ENCODE measurements around the gene SYN1. TPM values are rescaled to one million over a fixed set of nuclear protein-coding genes. Genes with fewer than 3 reads are reported as not detected.
A peak's percentile ranks its signal among the peaks of the same experiment; 100 is the strongest.

The SYN1 gene
- total RNA-seq, 1 experiment from 2014 or later = 11.7 TPM

DNA sequence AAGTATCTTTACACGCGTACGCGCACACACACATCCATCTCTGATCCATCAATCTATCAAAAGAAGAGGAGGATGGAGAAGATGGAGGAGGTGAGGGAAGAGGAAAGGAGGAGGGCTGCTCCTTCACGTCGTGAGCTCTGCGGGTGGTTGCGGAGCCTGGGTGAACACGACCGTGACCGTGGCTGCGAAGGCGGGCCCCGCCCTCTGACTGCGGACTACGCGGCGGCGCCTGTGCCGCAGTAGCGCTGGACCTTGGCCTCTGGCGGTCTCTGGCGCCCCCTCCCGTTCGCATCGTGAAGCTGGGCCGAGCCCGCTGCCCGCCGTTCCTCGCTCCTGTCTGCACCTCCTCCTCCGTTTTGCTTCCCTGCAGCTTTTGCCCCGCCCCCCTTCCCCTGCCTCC lies 96.4 kb downstream of the SYN1 start:
- Histone ChIP-seq H3T11ph (ENCODE audit: low read length) (no peak overlapping the region), H3K79me1 (ENCODE audit: insufficient read depth, low read depth, low read length, poor library complexity, severe bottlenecking) (no peaks in the 10 kb centered on the region), H4K8ac (replicated peaks; ENCODE audit: insufficient read length, low read depth, low read length) (no peak overlapping the region), H3K9me3 (ENCODE audit: control insufficient read depth, low read depth, low read length) (peaks cover 23% of the 10 kb centered on the region), H3K56ac (ENCODE audit: insufficient read length, low read depth, low read length) (no peak overlapping the region), H3K4ac (ENCODE audit: low read depth, low read length) (no peak overlapping the region), H2BK5ac (ENCODE audit: insufficient read length, low read length) (no peak overlapping the region), H2AK5ac (ENCODE audit: insufficient read length, low read length) (no peak overlapping the region), H3K79me2 (ENCODE audit: insufficient read depth, low read length) (no peaks in the 10 kb centered on the region), H4K20me1 (ENCODE audit: control insufficient read depth, insufficient read depth, insufficient read length) (no peaks in the 10 kb centered on the region), H3K27me3 (ENCODE audit: insufficient read depth, low read length) (no peaks in the 10 kb centered on the region; the same call in 1 of the 2 replicates), H3K27ac (ENCODE audit: insufficient read length, low read depth, low read length) (no peak overlapping the region), H2BK120ac (ENCODE audit: low read depth, low read length, poor library complexity, severe bottlenecking) (no peak overlapping the region), H4K5ac (ENCODE audit: insufficient read length, low read depth, low read length) (no peak overlapping the region), H3K14ac (ENCODE audit: insufficient read depth, low read length) (no peak overlapping the region), H3K23me2 (ENCODE audit: insufficient read length, low read depth, low read length, poor library complexity, severe bottlenecking) (no peaks in the 10 kb centered on the region), H4K91ac (ENCODE audit: insufficient read length, low read depth, low read length) (no peak overlapping the region), H3K23ac (ENCODE audit: insufficient read length, low read depth, low read length) (no peak overlapping the region), H3K4me1 (ENCODE audit: insufficient read depth, low read length) (no peaks in the 10 kb centered on the region), H2BK15ac (ENCODE audit: low read depth, low read length) (no peak overlapping the region), H2BK20ac (ENCODE audit: low read depth, low read length, poor library complexity, severe bottlenecking) (no peak overlapping the region), H2BK12ac (ENCODE audit: insufficient read length, low read depth, low read length) (no peak overlapping the region), H2AFZ (ENCODE audit: low read length) (no peak overlapping the region), H3K18ac (ENCODE audit: insufficient read length, low read depth, low read length) (no peak overlapping the region), H3K4me2 (ENCODE audit: insufficient read depth, insufficient read length, low read length) (peak overlapping the region; percentile 78), H3K9ac (ENCODE audit: extremely low read depth, insufficient read length, low read length) (peak overlapping the region; percentile 10)
- peak; percentile 79 for DNase-seq
- H3K27ac Mint-ChIP-seq = no peak overlapping the region
- H3K4me1 Mint-ChIP-seq = peaks cover 0 to 2% of the 10 kb centered on the region in 2 experiments; a peak in 2 of 4 replicates
- peaks cover 0 to 5% (median 2%) of the 10 kb centered on the region in 3 experiments; a peak in 2 of 7 replicates for H3K36me3 Mint-ChIP-seq (ENCODE audit: insufficient read depth in 1 of 3, low read depth in 3 of 3)
- TF ChIP-seq CTCF (conservative IDR thresholded peaks at IDR 0.05) = peak; percentile 83
- H3K4me3 Mint-ChIP-seq = peak overlapping the region; percentile 70 to 76
- peaks cover 8% of the 10 kb centered on the region for H3K27me3 Mint-ChIP-seq (ENCODE audit: low read depth)
- H3K9me3 Mint-ChIP-seq = peaks cover 57 to 58% of the 10 kb centered on the region in 2 experiments
- WGBS (ENCODE audit: extremely low coverage, insufficient read length, low lambda C conversion rate) = no CpG with 5 or more reads among the region's 33 CpGs

Small RNA genes lying within 50 kb of the gene (microRNA-seq; reads per million reads assigned to microRNA genes)
- gene MIR4769 (ENCODE audit: borderline microRNAs expressed) = not detected

Other genes starting within 250 kb of the SYN1 start
- gene ZNF157, start 249.3 kb downstream of the SYN1 start, total RNA-seq (2021) = 0.81 TPM in 2 replicates
- 2.5 and 3.1 TPM in 2 replicates for gene ZNF41, start 136.6 kb downstream of the SYN1 start, total RNA-seq (2021)
- 48.1 and 48.4 TPM in 2 replicates for gene ARAF, start 58.7 kb downstream of the SYN1 start, total RNA-seq (2021)
- gene TIMP1, start 37.4 kb downstream of the SYN1 start, total RNA-seq (2021) = 65.1 and 72.5 TPM in 2 replicates
- gene CFP, start 10.1 kb upstream of the SYN1 start, total RNA-seq (2021) = 2.3 and 2.8 TPM in 2 replicates
- 49.2 and 49.8 TPM in 2 replicates for gene ELK1, start 30.7 kb upstream of the SYN1 start, total RNA-seq (2021)
- gene UXT, start 39.3 kb upstream of the SYN1 start, total RNA-seq (2021) = 83.0 and 95.1 TPM in 2 replicates
- gene ZNF81, start 217.0 kb upstream of the SYN1 start, total RNA-seq (2021) = 8.9 and 11.0 TPM in 2 replicates